ENCODE results near the gene TMEM9. TPM values are rescaled to one million over a fixed set of nuclear protein-coding genes. Genes with fewer than 3 reads are reported as not detected.

TMEM9 gene
- total RNA-seq, 3 donors from 2014 or later (not counting 1 experiment from before 2014, with no cell fraction given), result 16.2 to 18.1 (median 16.9) TPM

DNA sequence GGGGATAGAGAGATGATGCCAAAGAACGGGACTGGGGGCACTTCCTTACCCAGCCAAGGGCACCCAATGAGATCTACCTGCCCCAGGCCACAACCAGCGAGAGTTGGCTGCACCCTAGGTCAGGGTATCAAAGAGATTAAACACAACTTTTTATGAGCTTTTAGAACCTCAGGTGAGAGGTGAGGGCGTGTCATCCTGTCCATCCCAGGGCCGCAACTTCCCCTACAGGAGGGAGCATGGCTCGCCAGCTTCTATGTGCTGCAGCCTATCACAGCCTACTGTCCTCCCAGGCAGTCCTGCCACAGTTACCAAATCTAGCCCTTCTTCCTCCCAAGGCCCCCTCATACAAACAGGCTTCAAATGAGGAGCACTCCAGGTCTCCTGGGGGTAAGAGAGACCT, 12.9 kb downstream of the TMEM9 start:
- DNase-seq (no peak), ATAC-seq (no peak)
- Histone ChIP-seq H3K9me3 (ENCODE audit: control insufficient read depth, insufficient read depth, low read length) (no peaks in the 10 kb centered on the region), H3K36me3 (ENCODE audit: control insufficient read depth, insufficient read depth, low read length) (peaks cover 21% of the 10 kb centered on the region), H3K4me3 (ENCODE audit: low read length) (no peak overlapping the region), H3K27ac (ENCODE audit: low read length) (no peak overlapping the region), H3K4me1 (ENCODE audit: control insufficient read depth, insufficient read depth, low read length) (no peaks in the 10 kb centered on the region), H3K27me3 (ENCODE audit: control insufficient read depth, insufficient read depth, low read length) (no peaks in the 10 kb centered on the region)
- Mint-ChIP-seq H3K4me1 (no peaks in the 10 kb centered on the region), H3K4me3 (no peak overlapping the region), H3K9me3 (no peaks in the 10 kb centered on the region), H3K27ac (no peak overlapping the region), H3K27me3 (ENCODE audit: low read depth in 2 of 2) (no peaks in the 10 kb centered on the region), H3K36me3 (peaks cover 7% of the 10 kb centered on the region)
- no peak for TF ChIP-seq CTCF (IDR thresholded peaks at IDR 0.05)
- intact Hi-C loops (cut with micrococcal nuclease), result no loop called here
- 96% methylated on average over 5 of the region's 5 CpGs for WGBS (ENCODE audit: insufficient coverage)

DNA sequence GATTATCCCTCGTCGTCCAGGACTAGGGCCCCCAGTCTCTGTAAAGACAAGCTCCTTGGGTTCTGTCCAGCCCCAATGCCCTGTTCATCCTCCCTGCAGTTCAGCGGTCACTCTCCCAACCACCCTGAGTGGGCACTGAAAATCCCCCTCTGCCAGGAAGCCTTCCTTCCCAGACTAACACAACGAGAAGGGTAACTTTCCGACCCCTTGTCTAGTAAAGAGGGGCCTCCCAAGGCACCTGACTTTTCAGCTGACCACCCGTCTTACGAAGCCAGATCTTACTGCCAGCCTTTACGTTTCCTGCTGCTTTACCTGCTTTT, 13.4 kb downstream of the TMEM9 start:
- Mint-ChIP-seq H3K27me3 (ENCODE audit: low read depth in 2 of 2) (no peaks in the 10 kb centered on the region), H3K36me3 (peaks cover 7% of the 10 kb centered on the region)

DNA sequence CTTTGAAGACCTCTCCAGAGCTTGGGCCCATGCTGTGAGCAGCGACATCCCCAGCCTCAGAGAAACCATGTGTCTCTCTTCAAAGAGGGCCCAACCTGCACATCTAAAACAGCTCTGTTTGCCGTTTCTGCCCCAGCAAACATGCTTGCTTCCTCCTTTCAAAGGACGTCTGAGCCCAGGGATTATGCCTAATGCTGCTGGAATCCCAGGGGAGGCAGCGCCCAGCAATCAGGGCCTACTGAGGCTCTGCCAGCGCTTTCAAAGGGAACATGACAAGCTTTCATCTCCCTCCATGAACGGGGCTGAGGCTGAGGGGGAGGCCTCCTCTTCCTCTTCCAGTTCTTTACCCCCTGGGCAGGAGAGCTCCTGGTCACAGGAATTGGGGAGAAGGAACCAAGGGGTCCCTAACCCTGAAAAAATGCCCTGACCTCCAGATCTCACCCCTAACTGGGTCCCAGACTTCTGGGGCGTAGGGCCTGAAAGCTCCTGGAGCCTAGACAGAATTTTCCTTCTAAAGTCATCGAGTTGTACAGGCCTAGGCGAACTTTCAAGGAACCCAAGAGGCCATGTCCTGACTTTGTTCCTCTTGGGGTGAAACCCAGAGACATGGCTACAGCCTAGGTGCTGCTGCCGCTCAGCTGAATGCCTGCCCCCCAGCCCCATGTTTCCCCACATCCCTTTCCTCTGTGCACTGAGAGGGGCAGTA, 13.9 kb downstream of the TMEM9 start:
- Histone ChIP-seq H3K4me1 (ENCODE audit: control insufficient read depth, insufficient read depth, low read length) (no peaks in the 10 kb centered on the region), H3K27me3 (ENCODE audit: control insufficient read depth, insufficient read depth, low read length) (no peaks in the 10 kb centered on the region), H3K9me3 (ENCODE audit: control insufficient read depth, insufficient read depth, low read length) (no peaks in the 10 kb centered on the region), H3K36me3 (ENCODE audit: control insufficient read depth, insufficient read depth, low read length) (peaks cover 21% of the 10 kb centered on the region), H3K4me3 (ENCODE audit: low read length) (no peak overlapping the region), H3K27ac (ENCODE audit: low read length) (no peak overlapping the region)
- H3K9me3 Mint-ChIP-seq, result no peaks in the 10 kb centered on the region
- intact Hi-C loops (cut with micrococcal nuclease), result no loop called here
- no peak overlapping the region for H3K27ac Mint-ChIP-seq
- H3K27me3 Mint-ChIP-seq (ENCODE audit: low read depth in 2 of 2), result no peaks in the 10 kb centered on the region
- H3K36me3 Mint-ChIP-seq, result peaks cover 7% of the 10 kb centered on the region
- TF ChIP-seq CTCF (IDR thresholded peaks at IDR 0.05), result no peak
- no peak overlapping the region for H3K4me3 Mint-ChIP-seq
- no peaks in the 10 kb centered on the region for H3K4me1 Mint-ChIP-seq
- DNase-seq (no peak), ATAC-seq (no peak)
- 76% methylated on average over 9 of the region's 10 CpGs for WGBS (ENCODE audit: insufficient coverage)

More for the DNA sequence above, 13.4 kb downstream of the TMEM9 start:
- no peaks in the 10 kb centered on the region for H3K4me1 ChIP-seq (ENCODE audit: control insufficient read depth, insufficient read depth, low read length)
- DNase-seq (no peak), ATAC-seq (no peak)
- intact Hi-C loops (cut with micrococcal nuclease), result no loop called here
- Mint-ChIP-seq H3K9me3 (no peaks in the 10 kb centered on the region), H3K27ac (no peak overlapping the region), H3K4me3 (no peak overlapping the region), H3K4me1 (no peaks in the 10 kb centered on the region)
- no peaks in the 10 kb centered on the region for H3K27me3 ChIP-seq (ENCODE audit: control insufficient read depth, insufficient read depth, low read length)
- H3K4me3 ChIP-seq (ENCODE audit: low read length), result no peak overlapping the region
- peaks cover 21% of the 10 kb centered on the region for H3K36me3 ChIP-seq (ENCODE audit: control insufficient read depth, insufficient read depth, low read length)
- H3K9me3 ChIP-seq (ENCODE audit: control insufficient read depth, insufficient read depth, low read length), result no peaks in the 10 kb centered on the region
- TF ChIP-seq CTCF (IDR thresholded peaks at IDR 0.05), result no peak
- WGBS (ENCODE audit: insufficient coverage), result 89% methylated on average over 8 of the region's 8 CpGs
- no peak overlapping the region for H3K27ac ChIP-seq (ENCODE audit: low read length)

GRCh38 chr1:201139756-201140155, 14.5 kb downstream of the TMEM9 start:
- no peak overlapping the region for H3K4me3 Mint-ChIP-seq
- Histone ChIP-seq H3K36me3 (ENCODE audit: control insufficient read depth, insufficient read depth, low read length) (peaks cover 17% of the 10 kb centered on the region), H3K27me3 (ENCODE audit: control insufficient read depth, insufficient read depth, low read length) (no peaks in the 10 kb centered on the region), H3K9me3 (ENCODE audit: control insufficient read depth, insufficient read depth, low read length) (no peaks in the 10 kb centered on the region), H3K4me3 (ENCODE audit: low read length) (no peak overlapping the region), H3K27ac (ENCODE audit: low read length) (no peak overlapping the region), H3K4me1 (ENCODE audit: control insufficient read depth, insufficient read depth, low read length) (no peaks in the 10 kb centered on the region)
- intact Hi-C loops (cut with micrococcal nuclease), result no loop called here
- no peaks in the 10 kb centered on the region for H3K4me1 Mint-ChIP-seq
- no peak for TF ChIP-seq CTCF (IDR thresholded peaks at IDR 0.05)
- peaks cover 7% of the 10 kb centered on the region for H3K36me3 Mint-ChIP-seq
- H3K27me3 Mint-ChIP-seq (ENCODE audit: low read depth in 2 of 2), result no peaks in the 10 kb centered on the region
- H3K27ac Mint-ChIP-seq, result no peak overlapping the region
- 87% methylated on average over 9 of the region's 9 CpGs for WGBS (ENCODE audit: insufficient coverage)
- H3K9me3 Mint-ChIP-seq, result no peaks in the 10 kb centered on the region
- DNase-seq (no peak), ATAC-seq (no peak)

All from natural killer cell (primary cell).